NOMO-1 (cell line): ENCODE results near the gene RFC2.

Source experiments
- DNase-seq, 2 experiments: peaks; one replicate each; lab custom pipeline; 2025; ENCODE audit not compliant: unreplicated experiment in 2 of 2; lab: John Stamatoyannopoulos, UW

The RFC2 gene

GRCh38 chr7:74194686-74195085 lies 59.5 kb downstream of the RFC2 start:
- no peak for DNase-seq

GRCh38 chr7:74193913-74194312 lies 60.3 kb downstream of the RFC2 start:
- DNase-seq = no peak

- DNase-seq = no peak
These were observed 61.1 kb downstream of the RFC2 start for GRCh38 chr7:74193054-74193453.

- no peak for DNase-seq
These were observed 63.0 kb downstream of the RFC2 start for GRCh38 chr7:74191231-74191630.

- DNase-seq = no peak
These were observed 63.9 kb downstream of the RFC2 start for GRCh38 chr7:74190259-74190658.

- DNase-seq = no peak
These were observed 66.1 kb downstream of the RFC2 start for GRCh38 chr7:74187915-74188675.

- no peak for DNase-seq
These were observed 68.6 kb downstream of the RFC2 start for GRCh38 chr7:74185636-74186035.

- no peak for DNase-seq
These were observed 69.2 kb downstream of the RFC2 start for GRCh38 chr7:74185016-74185415.

GRCh38 chr7:74183653-74184450 lies 70.3 kb downstream of the RFC2 start:
- DNase-seq = no peak

- DNase-seq = no peak
These were observed 71.1 kb downstream of the RFC2 start for GRCh38 chr7:74183142-74183541.

- DNase-seq = no peak
These were observed 71.6 kb downstream of the RFC2 start for GRCh38 chr7:74182453-74183090.

- no peak for DNase-seq
These were observed 72.4 kb downstream of the RFC2 start for GRCh38 chr7:74181821-74182220.
